RKO (cell line): Measurements from ENCODE around the gene EML1.

ENCODE experiments used
- DNase-seq: peaks from one replicate; pipeline ENCODE4 v3.0.0-alpha.2; 2016; ENCODE audit warnings: low spot score

EML1 gene

DNA sequence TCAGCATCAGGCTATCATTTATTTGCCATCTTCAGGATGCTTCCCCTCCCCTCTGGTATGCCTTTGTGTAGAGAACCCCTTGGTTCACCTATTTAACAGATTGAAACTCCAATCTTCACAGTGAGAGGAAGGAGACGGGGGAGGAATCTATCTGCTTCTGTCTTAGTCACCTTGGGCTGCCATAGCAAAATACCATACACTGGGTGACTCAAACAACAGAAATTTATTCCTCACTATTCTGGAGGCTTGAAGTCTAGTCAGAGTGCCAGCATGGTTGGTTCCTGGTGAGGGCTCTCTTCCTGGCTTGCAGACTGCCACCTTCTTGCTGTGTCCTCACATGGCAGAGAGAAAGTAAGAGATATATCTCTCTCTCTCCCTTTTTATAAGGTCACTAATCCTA is 13.5 kb upstream of the EML1 start:
- peak; percentile 74 for DNase-seq

DNA sequence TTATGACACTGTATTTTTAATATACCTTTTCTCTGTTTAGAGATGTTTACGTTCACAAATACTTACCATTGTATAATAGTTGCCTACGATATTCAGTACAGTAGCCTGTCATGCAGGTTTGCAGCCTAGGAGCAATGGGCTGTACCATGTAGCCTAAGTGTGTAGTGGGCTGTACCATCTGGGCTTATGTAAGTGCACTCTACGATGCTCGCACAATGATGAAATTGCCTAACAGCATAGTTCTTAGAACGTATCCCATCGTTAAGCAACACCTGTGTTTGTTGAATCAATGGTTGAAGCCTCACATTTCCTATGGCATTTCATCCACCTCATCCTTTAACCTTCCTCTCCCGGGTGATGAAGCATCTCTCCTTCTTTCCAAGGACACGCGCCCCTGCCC is 12.5 kb upstream of the EML1 start:
- DNase-seq: no peak

GRCh38 chr14:99781091-99781490 is 12.1 kb upstream of the EML1 start:
- DNase-seq: no peak

- no peak for DNase-seq
Observed at GRCh38 chr14:99781853-99782610, 11.2 kb upstream of the EML1 start.

- no peak for DNase-seq
Observed at GRCh38 chr14:99784508-99784907, 8.7 kb upstream of the EML1 start.

GRCh38 chr14:99785426-99785825 is 7.8 kb upstream of the EML1 start:
- no peak for DNase-seq

DNA sequence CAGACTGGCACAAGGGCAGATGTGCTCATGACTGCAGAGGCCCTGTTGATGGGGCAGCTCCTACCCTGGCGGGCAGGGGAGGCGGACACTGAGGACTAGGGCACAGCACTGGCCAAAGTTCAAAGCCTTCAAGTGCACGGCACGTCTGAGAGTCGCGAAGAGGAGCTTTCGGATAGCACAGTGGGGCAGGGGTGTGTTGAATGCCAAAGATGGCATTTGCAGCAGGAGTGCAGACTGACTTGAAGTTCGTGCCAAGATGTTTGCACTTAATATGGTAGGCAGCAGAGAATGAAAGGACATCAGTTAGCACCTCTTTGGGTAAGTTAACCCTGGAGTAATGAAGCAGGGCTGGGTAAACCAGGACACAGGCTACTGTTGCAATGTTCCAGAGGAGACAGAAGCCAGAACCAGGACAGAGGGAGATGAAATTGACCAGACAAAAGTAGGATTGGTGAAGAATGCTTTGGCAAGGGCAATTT is 6.7 kb upstream of the EML1 start:
- no peak for DNase-seq

DNA sequence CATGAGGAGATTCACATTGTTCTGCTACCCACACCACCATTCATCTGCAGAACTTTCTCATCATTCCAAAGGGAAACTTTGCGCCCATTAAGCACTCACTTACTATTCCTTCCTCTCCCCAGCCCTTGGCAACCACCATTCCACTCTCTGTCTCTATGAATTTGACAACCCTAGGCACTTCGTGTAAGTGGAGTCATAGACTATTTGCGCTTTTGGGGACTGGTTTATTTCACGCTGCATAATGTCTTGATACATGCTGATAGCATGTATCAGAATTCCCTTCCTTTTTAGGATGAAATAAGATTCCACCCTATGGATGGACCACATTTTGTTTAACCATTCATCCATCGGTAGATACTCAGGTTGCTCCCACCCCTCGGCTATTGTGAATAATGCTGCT is 4.5 kb upstream of the EML1 start:
- DNase-seq: no peak

DNA sequence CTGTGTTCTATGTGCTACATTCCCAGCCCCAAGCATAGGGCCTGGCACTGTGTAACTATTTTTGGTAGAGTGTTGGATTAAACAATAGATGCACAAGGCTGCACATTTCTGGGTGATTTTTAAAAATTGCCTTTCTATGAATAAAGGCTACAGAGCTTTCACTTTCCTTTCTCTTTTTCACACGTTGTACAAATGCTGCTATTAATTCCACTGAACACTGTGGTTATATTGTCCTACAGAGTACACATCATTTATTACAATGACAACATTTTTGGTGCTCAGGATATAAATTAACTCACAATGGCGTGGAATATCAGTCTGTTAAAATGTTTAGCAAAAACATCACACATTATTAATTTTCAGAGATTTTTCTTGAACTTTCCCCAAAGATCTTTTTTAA is 3.6 kb upstream of the EML1 start:
- no peak for DNase-seq

GRCh38 chr14:99790201-99790977 is 2.8 kb upstream of the EML1 start:
- no peak for DNase-seq

DNA sequence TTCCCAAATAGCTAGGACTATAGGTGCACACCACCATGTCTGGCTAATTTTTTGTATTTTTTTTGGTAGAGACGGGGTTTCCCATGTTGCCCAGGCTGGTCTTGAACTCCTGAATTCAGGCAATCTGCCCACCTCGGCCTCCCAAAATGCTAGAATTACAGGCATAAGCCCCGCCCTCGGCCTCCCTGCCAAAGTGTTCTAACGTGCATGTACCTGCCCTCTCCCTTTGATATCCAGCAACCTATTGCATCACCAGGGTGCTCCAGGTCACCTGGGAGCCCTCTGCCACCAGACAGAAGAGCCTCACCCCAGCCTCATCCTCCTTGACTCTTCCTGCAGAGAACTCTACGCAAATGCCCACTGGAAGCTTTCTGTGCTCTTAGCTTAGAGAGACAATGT is 2.2 kb upstream of the EML1 start:
- DNase-seq: no peak

GRCh38 chr14:99791476-99792209 is 1.6 kb upstream of the EML1 start:
- no peak for DNase-seq

- no peak for DNase-seq
Observed at GRCh38 chr14:99792210-99792535, 1.0 kb upstream of the EML1 start.

DNA sequence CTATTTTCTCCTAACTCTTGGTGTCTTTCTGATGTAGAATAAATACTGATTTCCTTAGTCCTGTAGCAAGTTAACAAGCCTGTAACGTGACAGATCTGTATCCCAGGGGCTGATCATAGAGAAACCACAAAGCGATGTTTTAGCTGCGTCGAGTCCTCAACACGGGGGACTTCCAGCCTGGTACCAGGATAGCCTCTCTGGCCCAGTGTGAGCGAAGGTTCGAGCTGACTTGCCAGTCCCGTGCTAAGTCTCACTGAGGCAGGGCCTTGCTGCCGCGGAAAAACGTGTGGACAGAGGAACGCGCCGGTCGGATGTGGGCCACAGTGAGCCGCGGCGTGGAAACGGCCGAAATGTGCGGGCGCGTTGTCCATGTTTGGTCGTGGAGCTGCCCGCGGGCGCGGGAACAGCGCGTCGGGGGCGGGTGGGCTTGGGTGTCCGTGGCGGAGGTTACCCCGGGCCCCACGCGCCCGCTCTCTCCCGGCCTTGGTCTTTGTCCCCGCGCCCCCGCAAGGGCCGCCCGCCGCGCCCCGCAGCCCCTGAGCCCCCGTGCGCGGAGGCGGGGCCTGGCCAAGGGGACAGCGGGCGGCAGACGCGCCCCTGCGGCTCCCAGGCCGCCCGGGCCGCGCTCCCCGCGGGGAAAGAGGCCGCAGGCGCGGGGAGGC is 531 bp upstream of the EML1 start:
- DNase-seq: no peak

GRCh38 chr14:99794151-99794780 is 1.1 kb downstream of the EML1 start:
- no peak for DNase-seq

GRCh38 chr14:99795046-99795445 is 1.8 kb downstream of the EML1 start:
- no peak for DNase-seq

DNA sequence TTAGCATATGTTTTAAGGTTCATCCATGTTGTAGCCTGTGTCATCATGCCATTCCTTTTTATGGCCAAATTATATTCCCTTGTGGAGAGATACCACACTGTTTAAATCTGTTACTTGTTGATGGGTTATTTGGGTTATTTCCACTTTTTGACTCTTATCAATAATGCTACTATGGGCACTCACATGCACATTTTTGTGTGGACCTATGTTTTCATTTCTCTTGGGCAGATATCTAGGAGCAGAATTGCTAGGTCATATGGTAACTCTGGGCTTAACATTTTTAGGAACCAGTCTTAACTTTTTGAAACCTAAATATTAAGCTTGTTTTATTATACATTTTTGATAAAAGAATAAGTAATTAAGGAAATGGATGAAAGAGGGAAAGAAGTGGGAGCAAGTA is 4.0 kb downstream of the EML1 start:
- no peak for DNase-seq

GRCh38 chr14:99800781-99801180 is 7.6 kb downstream of the EML1 start:
- DNase-seq: no peak

- no peak for DNase-seq
Observed at GRCh38 chr14:99802301-99803105, 9.3 kb downstream of the EML1 start.

DNA sequence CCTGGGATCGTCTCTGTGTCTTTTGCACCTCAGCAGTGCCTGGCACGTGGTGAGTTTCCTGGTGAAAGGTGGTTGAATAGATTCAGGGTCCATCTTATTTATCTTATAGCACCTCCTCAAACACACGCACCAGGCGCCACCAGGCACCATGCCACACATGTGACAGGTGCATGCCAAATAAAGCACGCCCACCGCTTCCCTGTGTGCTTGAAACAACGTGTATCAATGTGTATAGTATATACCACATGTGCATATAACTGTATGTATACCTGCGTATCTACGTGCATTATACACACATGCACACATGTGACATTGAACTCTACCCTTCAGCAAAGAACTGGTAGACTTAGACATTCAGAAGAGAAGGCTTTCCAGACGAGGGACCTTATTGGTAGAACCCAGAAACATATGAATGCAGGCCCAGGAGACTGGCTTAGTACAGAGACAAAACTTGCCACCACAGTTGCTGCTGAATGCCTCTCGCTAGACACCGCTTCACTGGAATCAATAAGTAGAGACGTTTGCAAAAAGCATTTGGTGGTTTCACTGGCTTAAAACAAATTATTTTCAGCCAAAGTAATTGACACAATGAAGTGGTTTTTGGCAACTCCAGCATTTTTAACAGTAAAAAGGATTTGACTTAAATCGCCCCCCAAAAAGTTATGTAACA is 10.0 kb downstream of the EML1 start:
- no peak for DNase-seq

- DNase-seq: no peak
Observed at GRCh38 chr14:99803803-99804202, 10.6 kb downstream of the EML1 start.
